Measurements from ENCODE around the gene CACNB4.

GRCh38 chr2:151984424-151985083 is 114.3 kb downstream of the CACNB4 start:
- TF ChIP-seq, protein P1, sequence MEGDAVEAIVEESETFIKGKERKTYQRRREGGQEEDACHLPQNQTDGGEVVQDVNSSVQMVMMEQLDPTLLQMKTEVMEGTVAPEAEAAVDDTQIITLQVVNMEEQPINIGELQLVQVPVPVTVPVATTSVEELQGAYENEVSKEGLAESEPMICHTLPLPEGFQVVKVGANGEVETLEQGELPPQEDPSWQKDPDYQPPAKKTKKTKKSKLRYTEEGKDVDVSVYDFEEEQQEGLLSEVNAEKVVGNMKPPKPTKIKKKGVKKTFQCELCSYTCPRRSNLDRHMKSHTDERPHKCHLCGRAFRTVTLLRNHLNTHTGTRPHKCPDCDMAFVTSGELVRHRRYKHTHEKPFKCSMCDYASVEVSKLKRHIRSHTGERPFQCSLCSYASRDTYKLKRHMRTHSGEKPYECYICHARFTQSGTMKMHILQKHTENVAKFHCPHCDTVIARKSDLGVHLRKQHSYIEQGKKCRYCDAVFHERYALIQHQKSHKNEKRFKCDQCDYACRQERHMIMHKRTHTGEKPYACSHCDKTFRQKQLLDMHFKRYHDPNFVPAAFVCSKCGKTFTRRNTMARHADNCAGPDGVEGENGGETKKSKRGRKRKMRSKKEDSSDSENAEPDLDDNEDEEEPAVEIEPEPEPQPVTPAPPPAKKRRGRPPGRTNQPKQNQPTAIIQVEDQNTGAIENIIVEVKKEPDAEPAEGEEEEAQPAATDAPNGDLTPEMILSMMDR (IDR thresholded peaks at IDR 0.05): no peak
- no peak for TF ChIP-seq POLR2A (IDR thresholded peaks at IDR 0.05)
